GM19467 (cell line): ENCODE measurements around the gene MSS51.
"Not testable (repeated sequence)": the region's sequence is repeated elsewhere in the genome, so short reads cannot be mapped to it uniquely, and the experiment has no call there.

Experiments used
- ATAC-seq: cut with Tn5 transposase; IDR thresholded peaks from one replicate; pipeline ENCODE4 v1.9.1; 2021; ENCODE audit warnings: mild to moderate bottlenecking, moderate library complexity; ENCODE audit not compliant: unreplicated experiment

Gene MSS51

DNA sequence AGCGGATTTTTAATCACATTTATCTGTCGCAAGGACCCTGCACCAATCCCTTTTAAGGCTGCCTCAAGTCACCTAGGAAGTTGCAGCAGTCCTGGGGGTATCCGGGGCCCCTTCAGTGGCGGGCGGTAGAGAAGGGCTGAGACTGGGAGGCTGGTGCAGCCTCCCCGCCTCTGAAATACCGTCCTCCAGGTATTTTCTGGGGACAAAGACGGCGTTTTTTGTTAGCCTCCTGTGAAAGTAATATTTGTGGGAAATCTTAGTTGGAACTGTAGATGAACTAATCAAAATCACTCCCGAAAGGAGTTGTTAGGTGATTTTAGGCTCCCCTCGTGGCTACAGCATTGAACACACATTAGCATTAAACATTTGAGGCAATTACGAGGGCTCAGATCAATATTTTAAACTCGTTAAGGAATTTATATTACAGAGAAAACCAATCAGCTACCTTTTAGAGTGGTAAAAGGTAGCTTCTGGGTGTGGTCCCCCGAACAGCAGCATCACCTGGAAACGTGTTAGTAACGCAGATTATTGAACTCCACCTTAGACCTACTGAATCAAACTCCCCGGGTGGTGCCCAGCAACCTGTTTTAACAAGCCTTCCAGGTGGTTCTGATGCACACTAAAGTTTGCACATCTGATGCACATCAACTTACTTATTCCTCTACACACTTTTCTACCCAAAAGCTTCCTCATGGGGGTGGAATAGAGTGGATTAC is 19.0 kb downstream of the MSS51 start:
- ATAC-seq = peak; percentile 17

GRCh38 chr10:73413528-73414229 is 19.7 kb downstream of the MSS51 start, which contains the start of gene ANXA7:
Gene ANXA7 (minus strand): TSS chr10:73414058. CDS start chr10:73400856, 13,202 bp downstream.
- ATAC-seq = peak; percentile 90

GRCh38 chr10:73413108-73413527 is 20.2 kb downstream of the MSS51 start:
- peak; percentile 27 for ATAC-seq

- ATAC-seq = no peak
Measured at GRCh38 chr10:73410897-73411296, 22.5 kb downstream of the MSS51 start.

DNA sequence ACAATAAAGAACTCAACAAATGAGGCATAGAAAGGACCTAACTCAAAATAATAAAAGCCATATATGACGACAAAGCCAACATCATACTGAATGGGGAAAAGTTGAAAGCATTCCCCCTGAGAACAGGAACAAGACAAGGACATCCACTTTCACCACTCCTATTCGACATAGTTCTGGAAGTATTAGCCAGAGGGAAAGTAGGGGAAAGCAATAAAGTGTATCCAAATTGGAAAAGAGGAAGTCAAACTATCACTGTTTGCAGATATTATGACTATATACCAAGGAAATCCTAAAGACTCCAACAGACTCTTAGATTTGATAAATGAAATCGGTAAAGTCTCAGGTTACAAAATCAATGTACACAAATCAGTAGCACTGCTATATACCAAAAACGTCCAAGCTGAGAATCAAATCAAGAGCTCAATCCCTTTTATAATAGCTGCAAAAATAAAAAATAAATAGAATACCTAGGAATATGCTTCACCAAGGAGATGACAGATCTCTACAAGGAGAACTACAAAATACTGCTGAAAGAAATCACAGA is 24.3 kb downstream of the MSS51 start:
- ATAC-seq = no peak

DNA sequence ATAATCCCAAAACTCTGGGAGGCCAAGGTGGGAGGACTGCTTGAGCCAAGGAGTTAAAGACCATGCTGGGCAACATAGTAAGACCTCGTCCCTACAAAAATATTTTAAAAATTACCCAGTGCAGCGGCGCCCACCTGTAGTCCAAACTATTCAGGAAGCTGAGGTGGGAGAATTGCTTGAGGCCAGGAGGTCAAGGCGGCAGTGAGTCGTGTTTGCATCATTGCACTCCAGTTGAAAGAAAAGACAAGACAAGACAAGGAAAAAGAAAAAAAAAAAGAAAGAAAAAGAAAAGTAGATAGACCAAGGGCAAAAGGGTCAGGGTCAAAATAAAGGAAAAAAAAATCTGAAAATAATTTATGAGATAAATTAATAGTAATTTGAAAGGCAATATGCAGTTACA is 25.3 kb downstream of the MSS51 start:
- no peak for ATAC-seq

DNA sequence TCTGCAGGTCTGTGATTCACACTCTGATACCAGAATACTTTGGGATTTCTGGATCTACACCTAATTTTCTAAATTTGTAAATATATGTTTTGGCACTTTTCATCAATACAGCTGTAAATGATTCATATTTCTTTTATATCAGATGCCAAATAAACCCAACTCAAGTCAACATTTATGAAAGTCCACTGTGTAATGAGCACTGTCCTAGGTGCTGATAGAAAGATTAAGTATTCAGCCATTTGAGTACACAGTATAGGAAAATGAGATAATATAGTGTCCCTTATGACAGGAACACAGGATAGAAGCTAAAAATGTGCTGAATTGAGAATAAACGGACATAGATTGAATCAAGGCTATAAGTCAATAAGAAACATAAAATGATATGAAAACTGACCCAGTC is 25.9 kb downstream of the MSS51 start:
- ATAC-seq = no peak

DNA sequence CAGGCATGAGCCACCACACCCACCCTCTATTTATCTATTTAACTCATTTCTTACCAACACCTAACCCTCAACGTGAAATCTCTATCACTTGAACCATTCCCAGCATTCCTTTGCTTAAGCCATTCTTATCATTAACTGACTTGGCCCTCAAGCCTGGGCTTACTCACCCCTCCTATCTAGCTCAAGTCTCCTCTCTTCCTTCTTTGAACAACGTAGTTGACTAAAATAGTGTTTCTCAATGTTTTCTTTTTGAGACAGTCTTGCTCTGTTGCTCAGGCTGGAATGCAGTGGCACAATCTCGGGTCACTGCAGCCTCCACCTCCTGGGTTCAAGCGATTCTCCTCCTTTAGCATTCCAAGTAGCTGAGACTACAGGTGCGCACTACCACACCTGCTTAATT is 26.5 kb downstream of the MSS51 start:
- ATAC-seq = no peak

DNA sequence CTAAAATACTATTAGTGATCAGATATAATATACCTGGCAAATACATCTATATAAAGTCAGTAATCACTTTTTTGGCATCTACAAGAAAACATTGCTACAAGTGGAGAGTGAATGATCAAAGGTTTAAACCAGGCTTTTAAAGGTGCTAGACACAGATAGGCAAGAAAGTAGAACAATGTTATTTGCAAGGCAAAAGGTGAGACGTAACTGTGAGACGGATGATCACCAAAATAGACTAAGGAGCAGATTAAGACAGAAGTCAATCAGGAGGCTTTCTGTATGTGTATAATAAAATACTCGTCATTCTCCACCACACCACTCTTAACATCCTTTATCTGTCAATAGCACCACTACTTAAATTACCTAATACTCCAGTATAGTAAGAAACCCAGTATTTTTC is 27.8 kb downstream of the MSS51 start:
- no peak for ATAC-seq

DNA sequence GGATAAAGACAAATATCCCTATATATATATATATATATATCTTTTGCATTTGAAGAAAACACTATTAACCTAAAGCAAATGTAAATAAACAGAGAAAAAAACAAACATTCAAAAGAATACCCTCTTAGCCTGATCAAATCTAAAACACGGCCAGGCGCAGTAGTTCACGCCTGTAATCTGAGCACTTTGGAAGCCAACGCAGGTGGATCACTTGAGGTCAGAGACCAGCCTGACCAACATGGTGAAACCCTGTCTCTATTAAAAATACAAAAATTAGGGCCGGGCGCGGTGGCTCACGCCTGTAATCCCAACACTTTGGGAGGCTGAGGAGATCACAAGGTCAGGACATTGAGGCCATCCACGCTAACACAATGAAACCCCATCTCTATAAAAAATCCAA is 28.7 kb downstream of the MSS51 start:
- no peak for ATAC-seq

DNA sequence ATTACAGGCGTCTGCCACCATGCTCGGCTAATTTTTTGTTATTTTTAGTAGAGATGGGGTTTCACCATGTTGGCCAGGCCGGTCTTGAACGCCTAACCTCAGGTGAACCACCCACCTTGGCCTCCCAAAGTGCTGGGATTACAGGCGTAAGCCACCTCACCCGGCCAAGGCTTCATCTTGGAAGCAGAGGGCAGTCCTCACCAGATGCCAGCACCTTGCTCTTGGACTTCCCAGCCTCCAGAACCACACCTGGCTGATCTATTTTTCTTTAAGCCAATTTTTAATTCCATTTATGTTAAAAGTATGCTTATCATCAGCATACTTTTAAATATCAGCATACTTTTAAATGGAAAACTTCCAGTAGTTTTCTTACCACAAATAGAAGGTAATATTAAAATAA is 31.7 kb downstream of the MSS51 start:
- no peak for ATAC-seq

GRCh38 chr10:73399063-73399462 is 34.3 kb downstream of the MSS51 start:
- ATAC-seq = no peak

GRCh38 chr10:73398024-73398423 is 35.3 kb downstream of the MSS51 start:
- no peak for ATAC-seq

- not testable (repeated sequence) for ATAC-seq
Measured at GRCh38 chr10:73394325-73394724, 39.0 kb downstream of the MSS51 start.

DNA sequence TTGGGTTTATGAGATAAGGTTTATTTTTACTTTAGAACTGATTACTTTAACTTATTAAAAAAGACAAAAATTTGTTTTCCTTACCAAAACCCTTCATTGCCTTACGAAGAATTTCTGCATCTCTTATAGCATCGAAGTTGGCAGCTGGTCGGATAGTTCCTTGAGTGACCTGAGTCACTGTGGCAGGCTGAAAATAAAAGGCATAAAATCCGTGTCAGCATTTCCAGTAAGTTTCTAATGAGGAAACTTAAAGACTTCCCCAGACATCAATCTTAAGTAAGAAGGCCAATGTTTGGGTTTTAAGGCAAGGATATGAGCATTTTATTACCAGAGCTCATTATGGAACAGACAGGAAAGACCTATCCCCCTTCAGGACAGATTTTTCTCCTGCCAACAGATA is 45.1 kb downstream of the MSS51 start:
- no peak for ATAC-seq

- no peak for ATAC-seq
Measured at GRCh38 chr10:73386583-73386982, 46.8 kb downstream of the MSS51 start.

DNA sequence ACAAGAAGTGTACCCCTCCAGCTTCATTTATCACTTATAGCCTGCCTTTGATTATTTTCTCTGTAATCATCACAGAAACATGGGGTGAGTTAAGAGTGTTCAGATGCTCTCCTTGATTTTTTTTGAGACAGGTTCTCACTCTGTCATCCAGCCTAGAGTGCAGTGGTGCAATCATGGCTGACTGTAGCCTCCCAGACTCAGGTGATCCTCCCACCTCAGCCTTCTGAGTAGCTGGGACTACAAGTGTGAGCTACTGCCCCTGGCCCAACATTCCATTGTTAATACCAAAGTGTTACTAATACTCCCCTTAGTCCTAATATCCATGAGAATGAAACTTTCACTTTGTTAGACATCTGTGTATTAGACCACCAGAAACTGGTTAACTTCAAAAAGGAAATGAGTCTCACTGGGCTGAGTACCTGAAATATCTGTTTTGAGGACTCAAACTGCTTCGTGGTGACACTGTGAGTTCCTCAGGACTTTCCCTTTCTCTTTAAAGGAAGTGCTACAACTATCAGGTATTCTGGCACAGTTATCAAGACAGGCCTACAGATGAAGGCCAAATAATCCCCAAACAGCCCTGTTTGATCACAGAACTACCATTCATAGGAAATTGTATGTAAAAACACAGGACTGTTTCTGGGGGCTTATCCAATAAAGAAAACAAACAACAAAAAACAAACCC is 54.2 kb downstream of the MSS51 start:
- no peak for ATAC-seq

DNA sequence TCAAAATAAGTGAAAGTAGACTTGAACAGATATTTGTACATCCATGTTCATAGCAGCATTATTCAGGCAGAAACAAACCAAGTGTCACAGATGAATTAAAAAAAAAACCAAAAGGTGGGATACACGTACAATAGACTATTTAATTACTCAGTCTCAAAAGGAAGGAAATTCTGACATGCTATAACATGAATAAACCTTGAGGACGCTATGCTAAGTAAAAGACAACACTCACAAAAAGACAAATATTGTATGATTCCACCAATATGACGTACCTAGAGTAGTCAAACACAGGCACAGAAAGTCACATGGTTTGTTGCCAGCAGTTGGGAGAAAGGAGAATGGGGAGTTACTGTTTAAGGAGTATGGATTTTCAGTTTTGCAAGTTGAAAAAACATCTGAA is 56.7 kb downstream of the MSS51 start:
- ATAC-seq = no peak
